ENCODE results near the gene NRSN1. TPM values are rescaled to one million over a fixed set of nuclear protein-coding genes. Genes with fewer than 3 reads are reported as not detected.
A peak's percentile ranks its signal among the peaks of the same experiment; 100 is the strongest.

The NRSN1 gene, protein sequence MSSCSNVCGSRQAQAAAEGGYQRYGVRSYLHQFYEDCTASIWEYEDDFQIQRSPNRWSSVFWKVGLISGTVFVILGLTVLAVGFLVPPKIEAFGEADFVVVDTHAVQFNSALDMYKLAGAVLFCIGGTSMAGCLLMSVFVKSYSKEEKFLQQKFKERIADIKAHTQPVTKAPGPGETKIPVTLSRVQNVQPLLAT
- not detected in 2 replicates for total RNA-seq (2014; rRNA removed; shearing (Covaris generic))

DNA sequence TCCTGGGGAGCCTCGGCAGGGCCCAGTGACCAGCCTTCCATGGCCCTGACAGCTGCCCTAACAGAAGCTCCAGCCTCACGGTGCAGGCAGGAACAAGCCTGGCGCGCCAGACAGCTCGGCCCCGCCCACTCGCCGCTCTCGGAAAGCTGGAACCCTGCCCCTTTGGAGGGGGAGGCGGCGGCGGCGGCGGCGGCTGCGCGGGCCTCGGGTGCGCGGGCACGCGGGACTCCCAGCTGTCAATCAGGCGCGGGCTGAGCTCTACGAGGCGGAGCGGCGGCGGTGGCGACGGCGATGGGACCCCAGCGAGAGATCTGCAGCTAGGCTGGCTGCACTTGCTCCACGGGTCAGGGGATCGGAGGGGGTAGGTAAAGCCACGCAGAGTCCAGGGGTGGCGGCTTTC lies at the start of gene NRSN1:
TSS of gene NRSN1 (plus strand) at position 236 of the 400 bp plus-strand sequence. CDS start 8,113 bp downstream, outside the sequence.
- no peak for DNase-seq (ENCODE audit: low read depth)

DNA sequence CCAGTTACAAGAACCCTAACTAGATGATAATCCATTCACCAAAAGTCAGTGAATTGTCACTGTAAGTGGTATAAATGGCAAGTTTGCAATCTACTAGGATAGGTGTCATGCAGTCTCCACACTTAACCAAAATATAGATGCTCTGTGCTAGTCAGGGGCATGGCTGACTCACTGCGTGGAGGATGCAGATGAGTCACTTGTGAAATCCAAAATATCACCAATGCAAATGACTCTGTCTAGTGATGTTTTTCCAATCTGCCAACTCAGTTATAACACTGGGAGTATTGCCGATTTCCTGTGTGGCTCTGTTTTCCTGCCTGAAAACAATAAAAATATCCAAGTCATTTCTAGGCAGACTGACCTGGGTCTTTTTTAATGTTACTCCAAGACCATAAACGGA lies 47.8 kb upstream of the NRSN1 start:
- DNase-seq (ENCODE audit: low read depth) = peak; percentile 26

DNA sequence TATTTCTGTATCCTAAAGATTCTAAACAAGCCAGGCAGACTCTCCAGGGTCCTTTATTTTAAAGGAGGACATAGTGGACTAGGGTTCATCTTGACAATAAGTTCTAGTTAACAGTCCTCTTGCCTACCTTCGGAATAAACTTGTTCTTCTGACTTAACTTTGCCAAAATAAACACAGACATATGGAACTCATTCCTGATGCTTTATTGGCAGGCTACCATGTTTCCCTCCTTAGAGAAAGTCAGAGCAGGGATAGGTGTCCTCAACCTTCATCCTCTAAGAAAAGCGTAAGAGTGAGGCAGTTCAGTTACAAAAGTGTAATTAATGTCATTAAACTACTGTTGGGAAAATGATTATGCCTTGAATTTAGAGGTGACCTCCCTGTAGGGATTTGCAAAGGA lies 46.9 kb upstream of the NRSN1 start:
- DNase-seq (ENCODE audit: low read depth) = no peak

DNA sequence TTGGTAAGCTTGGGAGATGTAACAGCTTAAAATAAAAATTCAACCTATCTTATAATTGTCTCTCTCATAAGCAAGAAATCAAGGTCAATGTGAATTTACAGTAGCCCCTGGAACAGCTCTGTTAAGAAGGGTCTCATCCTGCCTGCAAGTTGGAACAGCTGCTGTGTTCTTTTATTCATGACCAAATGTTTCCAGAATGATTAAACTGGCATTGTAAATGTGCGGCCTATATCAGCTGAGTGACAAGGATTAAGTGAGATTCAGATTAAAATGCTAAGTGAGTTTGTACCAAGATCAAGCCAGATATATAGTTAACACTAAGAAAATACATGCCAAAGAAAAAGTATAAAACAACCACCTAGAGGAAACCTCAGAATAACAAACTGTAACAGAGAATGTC lies 45.3 kb upstream of the NRSN1 start:
- DNase-seq (ENCODE audit: low read depth) = no peak

DNA sequence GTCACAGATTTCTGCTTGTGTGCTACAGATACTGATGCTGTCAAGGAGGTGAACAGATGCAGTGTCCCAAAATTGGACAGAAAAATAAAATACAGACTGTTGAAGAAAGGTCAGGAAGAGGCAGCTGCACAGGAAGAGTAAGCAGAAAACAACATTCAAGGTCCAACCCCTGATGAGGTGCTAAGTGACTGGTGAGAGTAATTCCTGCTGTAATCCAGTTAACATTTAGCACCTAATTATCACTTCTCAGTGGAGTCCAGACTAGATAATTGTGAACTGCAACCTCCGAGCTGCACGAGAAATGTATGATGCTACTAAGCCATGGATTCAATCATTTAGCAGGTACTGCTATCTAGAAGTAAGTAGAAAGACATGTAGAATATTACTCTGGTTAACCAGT lies 36.3 kb upstream of the NRSN1 start:
- no peak for DNase-seq (ENCODE audit: low read depth)

DNA sequence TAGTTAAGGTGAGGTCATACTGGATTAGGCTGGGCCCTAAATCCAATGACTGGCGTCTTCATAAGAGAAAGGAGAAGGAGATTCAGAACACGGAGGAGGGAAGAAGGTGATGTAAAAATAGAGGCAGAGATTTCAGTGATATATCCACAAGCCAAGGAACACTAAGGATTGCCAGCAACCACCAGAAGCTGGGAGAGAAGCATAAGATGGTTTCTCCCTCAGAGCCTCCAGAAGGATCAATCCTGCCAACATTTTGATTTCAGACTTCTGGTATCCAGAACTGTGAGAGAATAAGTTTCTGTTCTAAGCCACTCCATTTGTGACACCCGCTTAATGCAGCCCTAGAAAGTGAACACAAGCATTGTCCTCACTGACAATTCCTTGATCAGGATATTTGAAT lies 33.6 kb upstream of the NRSN1 start:
- DNase-seq (ENCODE audit: low read depth) = no peak

DNA sequence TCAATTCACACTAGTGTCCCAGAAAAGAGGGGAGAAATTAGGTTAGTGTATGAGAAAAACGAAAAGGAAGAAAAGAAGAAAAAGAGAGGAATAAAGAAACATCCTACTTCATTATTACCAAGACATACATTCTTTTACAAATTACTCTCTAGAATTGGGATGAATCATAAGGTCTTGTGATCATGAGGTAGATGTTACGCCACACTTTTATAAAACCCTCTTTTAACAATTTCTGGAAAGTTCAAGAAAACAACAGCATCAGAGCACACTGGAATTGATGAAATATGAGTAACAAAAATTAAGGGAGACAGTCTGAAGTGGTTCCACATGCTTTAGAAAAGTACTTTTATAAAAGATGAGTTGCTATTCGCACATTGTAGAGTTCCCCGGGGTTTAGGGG lies 32.6 kb upstream of the NRSN1 start:
- no peak for DNase-seq (ENCODE audit: low read depth)

DNA sequence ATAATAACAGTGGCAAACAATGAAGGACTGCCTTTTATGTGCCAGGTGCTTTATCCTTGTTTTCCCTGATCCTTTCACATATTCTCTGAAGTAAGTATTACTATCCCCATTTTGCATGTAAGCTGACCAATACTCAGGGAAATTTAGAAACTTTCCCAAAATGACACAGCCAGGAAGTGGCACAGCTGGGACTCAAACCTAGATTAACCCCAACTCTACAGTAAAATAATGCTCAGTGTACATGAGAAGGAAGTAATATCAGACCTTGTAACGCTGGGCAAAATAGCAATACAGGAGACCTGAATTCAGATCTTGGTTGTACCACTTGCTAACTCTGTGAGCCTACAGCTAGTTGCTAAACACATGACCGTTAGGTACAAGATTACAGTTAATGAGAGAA lies 26.8 kb upstream of the NRSN1 start:
- no peak for DNase-seq (ENCODE audit: low read depth)

DNA sequence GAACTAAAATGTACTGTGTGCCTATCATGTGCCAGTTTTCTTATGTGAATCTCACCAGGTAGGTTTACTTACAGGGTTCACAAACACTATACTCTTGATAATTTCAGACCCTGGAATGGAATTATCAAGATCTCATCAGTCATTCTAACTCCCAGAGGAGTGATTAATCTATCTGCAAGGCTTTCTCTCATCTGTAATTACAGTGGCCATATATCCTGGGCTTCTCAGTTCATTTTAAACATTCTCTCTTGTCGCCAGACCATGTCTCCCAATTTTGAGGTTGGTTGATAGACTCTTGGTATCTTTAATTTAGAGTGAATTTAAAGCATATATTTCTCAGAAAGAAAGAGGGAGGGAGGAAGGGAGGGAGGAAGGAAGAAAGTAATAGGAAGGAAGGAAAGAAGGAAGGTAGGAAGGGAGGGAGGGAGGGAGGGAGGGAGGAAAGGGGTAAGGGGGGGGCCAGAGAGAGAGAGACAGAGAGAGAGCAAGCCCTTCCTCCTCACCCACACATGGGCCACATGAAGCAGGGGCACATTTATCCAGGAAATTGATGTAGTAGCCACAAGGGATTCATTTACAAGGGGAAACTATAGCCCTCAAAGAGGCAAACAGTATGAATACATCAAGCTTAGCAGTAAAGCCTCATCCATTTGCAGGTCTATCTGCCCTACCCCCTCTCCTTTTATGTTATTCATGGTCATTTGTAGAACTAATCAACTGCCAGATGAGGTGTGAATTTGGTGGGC lies 25.8 kb upstream of the NRSN1 start:
- DNase-seq (ENCODE audit: low read depth) = no peak

DNA sequence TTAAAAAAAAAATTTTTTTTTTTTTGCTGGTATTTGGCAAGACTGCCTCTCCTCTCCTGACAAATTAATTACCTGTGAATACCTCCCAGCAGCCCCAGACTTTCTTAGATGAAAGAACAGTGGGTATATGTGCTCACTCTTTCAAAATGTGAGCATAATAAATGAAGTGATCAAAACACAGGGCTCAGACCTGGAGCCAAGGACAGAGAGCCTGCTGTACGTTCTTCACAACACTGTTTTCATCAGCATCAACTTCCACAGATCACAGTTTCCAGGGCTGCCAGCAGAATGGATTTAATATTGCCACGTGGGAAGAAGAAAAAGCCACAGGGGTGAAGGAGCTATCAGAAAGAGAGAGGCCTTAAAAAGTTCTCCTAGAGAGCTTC lies 25.3 kb upstream of the NRSN1 start:
- no peak for DNase-seq (ENCODE audit: low read depth)

DNA sequence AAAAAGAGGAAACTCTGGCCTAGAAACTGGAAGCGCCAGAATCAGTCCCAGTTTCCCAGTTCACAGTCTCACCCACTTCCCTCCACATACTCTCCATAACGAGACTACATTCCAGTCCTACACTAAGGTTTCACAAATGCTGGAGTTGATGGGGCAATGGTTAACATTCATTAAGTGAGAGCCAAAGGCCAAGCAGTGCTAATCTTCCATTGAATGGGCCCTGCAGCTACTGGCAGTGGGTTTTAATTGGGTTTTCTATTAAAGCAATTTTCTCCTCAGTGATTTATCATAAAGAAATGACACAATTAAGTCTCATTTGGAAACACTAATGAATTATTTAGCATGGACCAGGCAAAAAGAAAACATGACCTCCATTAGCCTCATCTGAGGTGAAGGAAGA lies 20.8 kb upstream of the NRSN1 start:
- DNase-seq (ENCODE audit: low read depth) = no peak

DNA sequence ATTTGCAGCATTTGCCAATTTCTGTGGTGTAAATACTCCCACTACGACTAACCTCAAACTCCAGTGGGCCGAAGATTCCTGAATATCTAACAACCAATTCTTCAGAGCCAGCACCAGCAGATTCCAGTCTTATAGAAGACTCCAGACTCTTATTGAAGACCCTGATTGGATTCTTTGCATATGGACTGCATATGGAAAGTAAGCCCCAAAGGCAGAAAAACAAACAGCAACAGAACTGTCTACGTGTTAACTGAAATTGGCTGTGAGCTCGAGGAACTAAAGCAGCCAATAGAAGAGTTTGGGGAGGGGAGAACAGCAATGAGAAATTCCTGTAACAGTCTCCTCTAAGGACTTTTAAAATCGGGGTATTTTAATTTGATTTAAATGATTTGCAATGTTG lies 19.7 kb upstream of the NRSN1 start:
- DNase-seq (ENCODE audit: low read depth) = no peak

DNA sequence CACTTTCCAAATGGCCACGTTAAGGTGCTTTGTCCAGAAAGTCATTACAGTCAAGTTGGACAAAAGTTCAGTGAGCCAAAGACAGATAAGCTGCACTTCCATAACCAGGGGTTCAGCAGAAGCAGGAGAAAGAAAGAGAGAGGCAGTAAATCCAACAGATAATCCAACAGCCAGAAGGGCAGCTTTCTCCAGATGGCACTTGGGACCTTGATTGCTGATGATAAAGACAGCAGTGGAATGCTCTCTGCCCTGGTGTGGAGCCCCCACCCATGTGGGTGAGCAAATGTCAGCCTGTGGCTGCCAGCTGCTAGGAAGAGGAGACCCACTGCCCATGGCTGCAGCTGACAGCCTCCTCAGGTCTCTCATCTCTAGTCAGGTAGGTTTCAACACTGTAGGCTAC lies 18.7 kb upstream of the NRSN1 start:
- no peak for DNase-seq (ENCODE audit: low read depth)

DNA sequence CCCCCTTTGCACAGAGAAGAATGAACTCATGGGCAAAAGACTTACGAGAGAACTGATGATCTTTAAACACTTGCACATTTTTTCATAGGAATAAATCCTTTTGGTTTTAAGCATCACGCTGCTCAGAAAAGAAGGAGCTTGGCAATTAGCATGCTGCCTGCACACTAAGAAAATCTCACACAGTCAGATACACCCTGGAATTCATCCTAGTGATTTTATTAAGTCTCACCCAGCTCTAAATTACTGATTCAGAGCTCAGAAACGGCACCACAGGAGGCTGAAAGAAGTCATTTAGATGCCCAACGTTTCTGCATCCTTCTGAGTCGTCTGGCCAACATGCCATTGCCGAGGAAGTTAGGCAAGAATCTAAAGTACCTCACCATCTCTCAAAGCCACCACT lies 18.0 kb upstream of the NRSN1 start:
- DNase-seq (ENCODE audit: low read depth) = no peak

DNA sequence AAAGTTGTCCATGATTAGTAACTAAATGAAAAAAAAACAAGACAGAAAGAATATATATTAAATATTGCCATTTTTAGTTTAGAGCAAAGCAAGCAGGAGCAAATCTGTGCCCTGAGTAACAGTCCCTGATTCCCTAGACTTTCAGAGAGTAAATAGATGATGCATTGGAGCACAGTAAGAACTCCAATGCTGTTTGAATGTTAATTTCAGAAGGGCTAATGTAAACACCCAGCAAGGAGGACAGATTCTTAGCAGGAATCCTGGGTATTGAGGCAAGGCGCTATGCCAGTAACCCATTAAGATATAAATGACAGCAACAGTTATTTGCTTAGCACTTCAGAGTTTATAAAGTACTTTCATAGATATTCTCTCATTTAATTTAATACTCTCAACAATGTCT lies 15.6 kb upstream of the NRSN1 start:
- no peak for DNase-seq (ENCODE audit: low read depth)

DNA sequence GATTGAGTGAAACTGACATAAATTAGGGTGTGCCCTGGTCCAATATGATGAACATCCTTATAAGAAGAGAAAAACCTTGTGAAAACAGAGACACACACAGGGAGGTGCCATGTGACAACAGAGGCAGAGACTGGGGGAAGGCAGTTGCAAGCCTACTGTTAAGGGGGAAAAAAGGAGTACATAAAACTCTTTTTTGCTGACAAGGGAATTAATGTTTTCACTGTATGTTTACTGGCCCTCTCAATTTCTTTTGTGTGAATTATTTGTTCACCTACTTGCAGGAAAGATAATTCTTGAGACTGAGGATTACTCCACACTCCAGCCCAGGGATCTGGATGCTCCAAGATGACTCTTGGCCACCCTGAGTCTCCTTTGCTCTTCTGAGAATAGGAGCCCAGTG lies 12.1 kb upstream of the NRSN1 start:
- no peak for DNase-seq (ENCODE audit: low read depth)

DNA sequence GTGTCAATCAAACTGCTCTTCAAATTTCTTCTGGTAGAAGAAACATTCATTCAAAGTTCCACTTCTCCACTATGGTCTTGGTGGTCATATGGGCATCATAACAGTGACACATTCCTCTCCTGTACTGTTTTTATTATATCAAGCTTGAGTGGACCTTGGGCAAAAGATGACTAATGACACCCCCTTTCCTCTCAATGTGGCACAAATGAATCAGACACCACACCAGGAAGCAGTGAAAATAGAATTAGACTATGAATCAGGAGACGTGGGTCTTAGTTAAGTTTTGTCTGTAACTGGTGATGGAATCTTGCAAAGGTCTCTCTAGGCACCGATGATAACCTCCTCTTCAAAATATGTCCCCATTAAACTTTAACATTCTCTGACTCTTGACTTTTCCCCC lies 9.0 kb upstream of the NRSN1 start:
- DNase-seq (ENCODE audit: low read depth) = peak; percentile 18

DNA sequence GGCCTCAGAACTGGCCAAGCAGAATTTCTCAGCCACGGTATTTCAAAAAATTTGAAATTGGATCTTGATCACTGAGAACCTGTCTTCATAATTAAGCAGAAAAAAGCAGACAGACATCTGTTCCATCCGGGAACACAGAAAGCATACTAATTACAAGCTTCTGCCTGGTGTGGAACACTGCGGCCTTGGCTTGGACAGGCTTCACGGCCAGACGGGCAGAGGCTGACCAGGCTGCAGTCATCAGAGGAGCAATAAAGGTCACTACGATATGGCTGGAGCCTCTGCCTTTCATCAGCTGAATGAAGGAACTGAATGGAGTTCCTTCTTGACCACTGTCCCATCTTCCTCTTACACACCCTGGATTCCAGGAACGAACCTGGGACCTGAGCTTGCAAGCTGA lies 3.9 kb upstream of the NRSN1 start:
- no peak for DNase-seq (ENCODE audit: low read depth)

DNA sequence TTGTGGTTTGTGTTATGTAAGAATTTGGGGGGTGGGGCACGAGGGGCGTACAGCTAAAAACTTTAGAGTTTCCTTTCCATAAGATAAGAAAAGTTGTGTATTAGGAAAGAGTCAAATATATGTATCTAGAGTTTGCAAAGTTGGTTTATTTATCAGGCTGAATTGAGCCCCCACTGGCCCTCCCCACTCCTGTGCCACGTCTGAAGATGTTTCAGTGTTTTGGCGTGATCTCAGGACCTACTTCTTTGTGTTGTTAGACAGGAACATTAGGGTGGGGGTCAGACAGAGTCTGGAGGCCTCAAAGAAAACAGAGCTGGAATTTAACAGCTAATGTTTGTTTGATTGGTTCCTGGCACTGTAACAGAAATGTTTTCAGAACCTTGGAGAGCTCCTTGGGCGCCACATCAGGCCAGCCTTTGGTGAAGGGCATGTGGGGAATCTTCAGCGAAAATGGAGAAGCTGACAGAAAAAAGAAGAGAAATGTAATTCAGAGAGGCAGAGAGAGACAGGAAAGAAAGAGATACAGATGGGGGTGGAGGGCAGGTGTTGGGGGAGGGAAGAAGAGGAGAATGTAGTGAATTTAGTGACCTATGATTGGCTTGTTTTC lies 674 bp downstream of the NRSN1 start:
- DNase-seq (ENCODE audit: low read depth) = peak; percentile 56

DNA sequence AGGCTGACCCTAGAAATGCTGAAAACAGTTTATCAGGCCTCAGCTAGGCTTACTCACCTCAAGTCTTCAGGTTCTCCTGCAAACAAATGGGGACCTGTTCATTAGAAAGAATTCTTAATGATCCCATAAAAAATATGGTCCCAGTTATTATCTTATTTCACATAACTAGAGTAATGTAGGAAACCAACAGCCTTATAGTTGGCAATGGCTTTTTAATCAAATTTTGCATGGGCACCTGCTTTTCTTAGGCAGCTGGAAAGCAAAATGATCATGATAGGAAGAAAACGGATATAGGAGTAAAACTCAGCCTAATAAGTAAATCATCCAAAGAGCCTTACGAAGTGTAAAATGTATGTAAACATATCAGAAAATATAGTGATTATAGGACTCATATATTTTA lies 1.3 kb downstream of the NRSN1 start:
- no peak for DNase-seq (ENCODE audit: low read depth)

DNA sequence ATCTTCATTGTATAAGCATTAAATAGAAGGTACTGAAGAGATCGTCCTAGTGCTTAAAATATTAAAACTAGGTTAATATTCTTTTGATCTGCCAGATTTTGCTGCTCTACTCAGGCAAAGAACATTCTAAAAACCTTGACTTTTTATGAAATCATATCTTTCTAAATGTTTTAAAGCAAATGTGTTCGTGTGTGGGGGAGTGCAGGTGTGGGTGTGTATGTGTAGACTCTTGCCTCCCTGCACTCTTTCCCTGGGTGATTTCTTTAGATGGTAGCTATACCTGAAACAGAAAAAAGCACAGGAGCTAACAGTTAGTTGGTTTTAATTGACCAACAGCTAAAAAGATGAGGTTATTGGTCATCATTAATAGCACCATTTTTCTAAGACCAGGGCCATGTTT lies 5.7 kb downstream of the NRSN1 start:
- no peak for DNase-seq (ENCODE audit: low read depth)

DNA sequence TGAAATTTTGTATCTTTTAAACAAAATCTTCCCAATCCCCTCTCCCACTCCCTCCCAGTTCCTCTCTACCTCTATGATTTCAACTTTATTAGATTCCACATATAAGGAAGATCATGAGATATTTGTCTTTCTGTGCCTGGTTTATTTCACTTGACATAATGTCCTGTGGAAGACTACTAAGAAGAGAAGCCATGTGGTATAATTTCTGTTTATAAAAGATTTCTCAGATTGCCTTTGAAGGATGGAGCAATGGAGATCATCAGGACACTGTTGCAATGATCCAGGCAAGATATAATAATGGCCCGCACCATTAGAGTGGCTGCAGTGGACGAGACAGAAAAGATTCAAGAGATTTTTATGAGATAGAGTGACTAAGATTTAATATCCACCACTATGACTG lies 13.1 kb downstream of the NRSN1 start:
- DNase-seq (ENCODE audit: low read depth) = no peak

DNA sequence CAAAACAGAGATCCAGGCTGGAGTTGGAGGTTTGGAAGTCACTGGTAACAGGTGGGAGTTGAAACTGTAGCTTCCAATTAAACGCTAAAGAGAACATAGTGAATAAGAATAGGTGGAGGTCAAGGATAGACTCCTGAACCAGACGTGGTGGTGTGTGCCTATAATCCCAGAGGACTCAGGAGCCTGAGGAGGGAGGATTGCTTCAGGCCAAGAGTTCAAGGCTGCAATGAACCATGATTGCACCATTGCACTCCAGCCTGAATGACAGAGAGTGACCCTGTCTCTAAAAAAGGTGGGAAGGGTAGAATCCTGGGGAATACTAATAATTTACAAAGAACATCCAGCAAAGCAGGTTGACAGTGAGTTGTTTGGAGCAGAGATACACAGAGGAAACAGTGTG lies 13.6 kb downstream of the NRSN1 start:
- no peak for DNase-seq (ENCODE audit: low read depth)

Data from M059J (cell line).